Tibial artery (tissue), 4 donors: ENCODE measurements around the gene B3GNT4.

ENCODE experiments used
- DNase-seq, 2 donors: peaks; one replicate each; pipeline ENCODE4 v3.0.0-alpha.2; 2019
- H3K27ac ChIP-seq, 2 donors: fragments of 200-600 bp; sonication (generic) in 1 of 2; 1 replicate in 1 of 2; 2 replicates in 1 of 2; pipeline ENCODE4 v1.5.1; 2018 to 2019; ENCODE audit warnings: mild to moderate bottlenecking in 1 of 2
- H3K27me3 ChIP-seq, 2 donors: fragments of 200-600 bp; sonication (generic) in 1 of 2; one replicate each; pipeline versions ENCODE4 v1.5.1 to v1.6.0; 2016 to 2019
- H3K36me3 ChIP-seq, 3 donors: fragments of 200-600 bp; sonication (generic) in 2 of 3; one replicate each; pipeline ENCODE4 v1.5.1; 2016 to 2019; ENCODE audit warnings: mild to moderate bottlenecking in 2 of 3
- H3K4me1 ChIP-seq, 4 donors: fragments of 200-600 bp; sonication (generic) in 2 of 4; 1 replicate in 3 of 4; 2 replicates in 1 of 4; pipeline ENCODE4 v1.5.1; 2016 to 2019
- H3K4me3 ChIP-seq, 2 donors: fragments of 200-600 bp; sonication (generic) in 1 of 2; 1 replicate in 1 of 2; 2 replicates in 1 of 2; pipeline ENCODE4 v1.5.1; 2018 to 2019; ENCODE audit warnings: mild to moderate bottlenecking in 2 of 2
- H3K9me3 ChIP-seq, 3 donors: fragments of 200-600 bp; sonication (generic) in 1 of 3; one replicate each; pipeline ENCODE4 v1.5.1; 2016 to 2019
- intact Hi-C: fragments of 100-400 bp; cut with DNase I; formaldehyde crosslinking; loops from one replicate; pipeline ENCODE4 v1.15.0; 2023; ENCODE audit warnings: low total_unique reads
- TF ChIP-seq, protein P1 (sequence below), 2 experiments: fragments of 200-600 bp in 1 of 2; fragments of 450-650 bp in 1 of 2; IDR thresholded peaks; one replicate each; pipeline ENCODE4 v1.5.1; 2017 to 2019; ENCODE audit warnings: antibody characterized with exemption in 2 of 2, mild to moderate bottlenecking in 1 of 2, moderate library complexity in 1 of 2

The B3GNT4 gene

DNA sequence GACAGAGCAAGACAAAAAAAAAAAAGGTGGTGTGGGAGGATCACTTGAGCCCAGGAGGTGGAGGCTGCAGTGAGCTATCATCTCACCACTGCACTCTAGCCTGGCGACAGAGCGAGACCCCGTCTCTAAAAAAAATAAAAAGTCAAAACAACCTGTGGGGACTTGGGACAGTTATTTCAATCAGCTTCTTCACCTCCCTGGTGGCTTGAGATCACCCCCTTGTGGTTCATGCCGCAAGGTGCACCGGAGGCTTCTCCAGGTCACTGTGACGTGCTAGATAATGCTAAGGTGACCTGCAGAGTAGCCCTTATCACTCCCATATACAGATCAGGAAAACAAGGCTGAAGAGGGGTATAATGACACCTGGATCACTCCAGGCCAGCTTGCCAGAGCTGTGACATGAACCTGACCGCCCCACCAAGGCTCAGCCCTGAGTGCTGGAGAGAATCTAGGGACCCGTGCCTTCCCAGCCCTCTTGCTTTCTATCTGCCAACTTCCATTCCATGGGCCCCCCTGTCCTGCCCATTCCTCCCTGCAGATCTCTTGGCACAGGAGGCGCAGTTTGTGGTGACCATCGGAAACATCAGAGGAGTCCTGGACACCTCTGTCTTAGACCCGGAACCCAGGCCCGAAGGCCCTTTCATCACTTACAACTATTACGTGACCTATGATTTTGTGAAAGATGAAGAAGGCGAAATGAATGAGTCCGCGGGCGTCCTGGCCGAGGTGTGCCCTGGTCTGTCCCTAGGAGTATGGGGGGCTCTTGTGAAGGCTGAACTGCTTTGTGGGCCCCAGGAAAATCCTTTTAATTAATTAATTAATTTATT is 12.5 kb upstream of the B3GNT4 start:
- Histone ChIP-seq H3K4me3 (no peak overlapping the region), H3K4me1 (no peaks in the 10 kb centered on the region), H3K27ac (no peak overlapping the region), H3K36me3 (no peaks in the 10 kb centered on the region), H3K9me3 (peaks cover 0 to 5% (median 0%) of the 10 kb centered on the region in 3 donors), H3K27me3 (peaks cover 0 to 28% of the 10 kb centered on the region in 2 donors)
- intact Hi-C loops, result no loop called here
- DNase-seq, result no peak
- TF ChIP-seq, protein P1, sequence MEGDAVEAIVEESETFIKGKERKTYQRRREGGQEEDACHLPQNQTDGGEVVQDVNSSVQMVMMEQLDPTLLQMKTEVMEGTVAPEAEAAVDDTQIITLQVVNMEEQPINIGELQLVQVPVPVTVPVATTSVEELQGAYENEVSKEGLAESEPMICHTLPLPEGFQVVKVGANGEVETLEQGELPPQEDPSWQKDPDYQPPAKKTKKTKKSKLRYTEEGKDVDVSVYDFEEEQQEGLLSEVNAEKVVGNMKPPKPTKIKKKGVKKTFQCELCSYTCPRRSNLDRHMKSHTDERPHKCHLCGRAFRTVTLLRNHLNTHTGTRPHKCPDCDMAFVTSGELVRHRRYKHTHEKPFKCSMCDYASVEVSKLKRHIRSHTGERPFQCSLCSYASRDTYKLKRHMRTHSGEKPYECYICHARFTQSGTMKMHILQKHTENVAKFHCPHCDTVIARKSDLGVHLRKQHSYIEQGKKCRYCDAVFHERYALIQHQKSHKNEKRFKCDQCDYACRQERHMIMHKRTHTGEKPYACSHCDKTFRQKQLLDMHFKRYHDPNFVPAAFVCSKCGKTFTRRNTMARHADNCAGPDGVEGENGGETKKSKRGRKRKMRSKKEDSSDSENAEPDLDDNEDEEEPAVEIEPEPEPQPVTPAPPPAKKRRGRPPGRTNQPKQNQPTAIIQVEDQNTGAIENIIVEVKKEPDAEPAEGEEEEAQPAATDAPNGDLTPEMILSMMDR (IDR thresholded peaks at IDR 0.05), result peak; percentile 36 to 40

DNA sequence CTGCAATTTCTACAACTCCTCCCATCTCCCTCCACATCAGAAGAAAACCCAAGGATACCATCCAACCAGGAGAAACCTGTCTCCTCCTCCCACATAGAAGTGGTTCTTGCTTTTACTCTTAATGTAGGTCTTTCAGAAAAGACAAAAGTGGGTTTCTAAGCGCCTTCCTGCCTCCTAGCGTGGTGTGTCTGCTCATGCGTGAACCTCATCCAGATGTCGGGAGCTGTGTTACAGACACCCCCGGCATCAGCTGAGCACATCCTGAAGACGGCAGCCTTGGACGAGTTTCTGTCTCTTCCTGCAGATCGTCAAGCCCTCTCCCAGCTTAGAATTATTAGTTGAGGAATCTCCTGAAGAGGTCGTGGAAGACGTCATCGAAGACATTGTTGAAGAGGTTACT is 11.1 kb upstream of the B3GNT4 start:
- no peaks in the 10 kb centered on the region for H3K36me3 ChIP-seq
- H3K27me3 ChIP-seq, result peaks cover 0 to 34% of the 10 kb centered on the region in 2 donors
- intact Hi-C loops, result no loop called here
- TF ChIP-seq, protein P1 (IDR thresholded peaks at IDR 0.05), result no peak
- DNase-seq, result no peak
- H3K9me3 ChIP-seq, result peaks cover 0 to 5% (median 0%) of the 10 kb centered on the region in 3 donors
- H3K4me3 ChIP-seq, result no peak overlapping the region
- H3K4me1 ChIP-seq, result no peaks in the 10 kb centered on the region
- H3K27ac ChIP-seq, result no peak overlapping the region

DNA sequence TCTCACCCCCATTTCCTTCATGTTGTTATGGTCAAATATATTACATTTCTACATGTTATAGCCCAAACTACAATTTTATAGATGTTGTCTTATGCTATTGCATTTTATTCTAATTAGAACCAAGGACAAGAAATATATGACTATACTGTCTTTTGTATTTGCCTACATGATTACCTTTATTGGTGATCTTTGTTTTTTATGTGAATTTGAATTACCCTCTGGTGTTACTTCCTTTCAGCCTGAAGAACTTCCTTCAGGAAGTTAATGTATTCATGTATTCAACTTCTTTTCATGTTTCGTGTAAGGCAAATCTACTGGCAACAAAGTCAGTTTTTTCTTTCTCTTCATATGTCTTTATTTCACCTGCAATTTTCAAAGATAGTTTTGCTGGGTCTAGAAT is 8.7 kb upstream of the B3GNT4 start:
- intact Hi-C loops, result no loop called here
- H3K27me3 ChIP-seq, result peaks cover 0 to 42% of the 10 kb centered on the region in 2 donors
- TF ChIP-seq, protein P1 (IDR thresholded peaks at IDR 0.05), result no peak
- no peaks in the 10 kb centered on the region for H3K36me3 ChIP-seq
- H3K4me1 ChIP-seq, result no peaks in the 10 kb centered on the region
- no peak overlapping the region for H3K4me3 ChIP-seq
- peaks cover 0 to 5% (median 0%) of the 10 kb centered on the region in 3 donors for H3K9me3 ChIP-seq
- DNase-seq, result no peak
- H3K27ac ChIP-seq, result no peak overlapping the region

DNA sequence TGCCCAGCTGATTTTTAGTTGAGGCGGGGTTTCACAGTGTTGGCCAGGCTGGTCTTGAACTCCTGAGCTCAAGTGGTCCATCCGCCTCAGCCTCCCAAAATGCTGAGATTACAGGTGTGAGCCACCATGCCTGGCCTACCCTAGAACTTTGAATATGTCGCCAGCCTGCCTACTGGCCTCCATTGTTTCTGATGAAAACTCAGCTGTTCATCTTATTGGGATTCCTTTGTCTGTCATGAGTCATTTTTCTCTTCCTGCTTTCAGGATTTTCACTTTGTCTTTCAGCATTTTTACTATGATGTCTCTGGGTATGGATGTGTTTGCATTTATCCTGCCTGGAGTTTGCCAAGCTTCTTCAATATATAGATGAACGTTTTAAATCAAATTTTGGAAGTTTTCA is 8.1 kb upstream of the B3GNT4 start:
- TF ChIP-seq, protein P1 (IDR thresholded peaks at IDR 0.05), result no peak
- no peak overlapping the region for H3K4me3 ChIP-seq
- H3K36me3 ChIP-seq, result no peaks in the 10 kb centered on the region
- H3K27ac ChIP-seq, result no peak overlapping the region
- H3K9me3 ChIP-seq, result peaks cover 0 to 5% (median 0%) of the 10 kb centered on the region in 3 donors
- peaks cover 0 to 42% of the 10 kb centered on the region in 2 donors for H3K27me3 ChIP-seq
- no peaks in the 10 kb centered on the region for H3K4me1 ChIP-seq
- intact Hi-C loops, result no loop called here
- no peak for DNase-seq

DNA sequence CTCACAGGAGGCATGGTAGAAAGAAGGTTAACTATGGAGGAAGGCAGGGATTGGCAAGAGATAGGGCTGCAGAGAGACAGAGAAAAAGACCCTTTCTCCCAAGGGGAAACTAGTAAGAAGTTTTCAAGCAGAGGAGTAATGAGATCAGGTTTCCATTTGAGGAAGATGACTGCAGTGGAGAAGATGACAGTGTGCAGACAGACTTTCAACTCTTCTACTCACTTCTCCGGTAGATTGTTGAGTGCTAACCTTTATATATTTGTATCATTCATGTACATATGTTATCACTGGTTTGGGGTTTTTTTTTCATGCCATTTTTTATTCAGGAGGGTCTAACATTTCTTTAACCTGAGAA is 5.9 kb upstream of the B3GNT4 start:
- TF ChIP-seq, protein P1 (IDR thresholded peaks at IDR 0.05), result no peak
- DNase-seq, result no peak
- H3K36me3 ChIP-seq, result no peaks in the 10 kb centered on the region
- no peak overlapping the region for H3K4me3 ChIP-seq
- intact Hi-C loops, result no loop called here
- H3K9me3 ChIP-seq, result peaks cover 0 to 5% (median 0%) of the 10 kb centered on the region in 3 donors
- peaks cover 0 to under 1% (median 0%) of the 10 kb centered on the region in 4 donors for H3K4me1 ChIP-seq
- H3K27ac ChIP-seq, result no peak overlapping the region
- H3K27me3 ChIP-seq, result peaks cover 0 to 56% of the 10 kb centered on the region in 2 donors
